Neural crest cell (in vitro differentiated cells): Measurements from ENCODE around the gene PTGER1. TPM values are rescaled to one million over a fixed set of nuclear protein-coding genes. Genes with fewer than 3 reads are reported as not detected.

ENCODE experiments used
- DNase-seq: peaks from one replicate; pipeline ENCODE4 v3.0.0; 2021; ENCODE audit warnings: low read depth, mixed read lengths, low spot score
- H3K27ac Mint-ChIP-seq: one replicate; pipeline ENCODE4 v1.8.0; 2021; ENCODE audit warnings: mild to moderate bottlenecking, mixed read lengths; ENCODE audit not compliant: unreplicated experiment
- H3K27me3 Mint-ChIP-seq: 2 replicates; pipeline ENCODE4 v1.8.0; 2021; ENCODE audit warnings: low read depth, mild to moderate bottlenecking, mixed read lengths
- H3K36me3 Mint-ChIP-seq: 2 replicates; pipeline ENCODE4 v1.8.0; 2021; ENCODE audit warnings: low read depth, mild to moderate bottlenecking, mixed read lengths
- H3K4me1 Mint-ChIP-seq: 2 replicates; pipeline ENCODE4 v1.8.0; 2021; ENCODE audit warnings: mixed read lengths
- H3K4me3 Mint-ChIP-seq: one replicate; pipeline ENCODE4 v1.8.0; 2021; ENCODE audit warnings: mild to moderate bottlenecking, mixed read lengths
- H3K9me3 Mint-ChIP-seq: 2 replicates; pipeline ENCODE4 v1.8.0; 2021; ENCODE audit warnings: mixed read lengths
- total RNA-seq: library from RNA; stranded (reverse); gene quantifications from 2 replicates; pipeline ENCODE4 v1.2.1, GENCODE V29; 2021
- TF ChIP-seq, protein P1 (sequence below): fragments of 200-600 bp; sonication (generic); conservative IDR thresholded peaks from 2 replicates; pipeline ENCODE4 v1.5.0; 2021; ENCODE audit warnings: antibody characterized with exemption, mild to moderate bottlenecking

The PTGER1 gene
- total RNA-seq, 1 donor from 2014 or later, result 0.40 TPM

DNA sequence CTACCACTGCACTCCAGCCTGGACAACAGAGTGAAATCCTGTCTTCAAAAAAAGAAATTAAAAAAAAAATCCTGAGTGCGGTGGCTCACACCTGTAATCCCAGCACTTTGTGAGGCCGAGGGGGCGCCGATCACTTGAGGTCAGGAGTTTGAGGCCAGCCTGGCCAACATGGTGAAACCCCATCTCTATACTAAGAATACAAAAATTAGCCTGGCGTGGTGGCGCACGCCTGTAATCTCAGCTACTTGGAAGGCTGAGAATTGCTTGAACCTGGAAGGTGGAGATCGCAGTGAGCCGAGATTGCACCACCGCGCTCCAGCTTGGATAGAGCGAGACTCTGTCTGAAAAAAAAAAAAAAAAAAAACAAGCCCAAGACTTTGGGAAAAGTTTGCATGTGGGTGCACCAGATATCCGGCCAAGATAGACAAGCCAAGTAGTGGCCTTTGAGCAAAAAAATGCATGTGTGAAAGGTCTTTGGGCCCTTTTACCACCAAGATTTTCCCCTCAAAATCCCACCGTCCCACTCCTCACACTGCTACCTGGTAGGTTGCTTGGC is 37.3 kb upstream of the PTGER1 start:
- no peak for DNase-seq
- H3K27me3 Mint-ChIP-seq, result no peaks in the 10 kb centered on the region
- H3K27ac Mint-ChIP-seq, result no peak overlapping the region
- no peaks in the 10 kb centered on the region for H3K9me3 Mint-ChIP-seq
- peak overlapping the region; percentile 47 for H3K4me3 Mint-ChIP-seq
- peaks cover 56% of the 10 kb centered on the region for H3K4me1 Mint-ChIP-seq
- TF ChIP-seq, protein P1, sequence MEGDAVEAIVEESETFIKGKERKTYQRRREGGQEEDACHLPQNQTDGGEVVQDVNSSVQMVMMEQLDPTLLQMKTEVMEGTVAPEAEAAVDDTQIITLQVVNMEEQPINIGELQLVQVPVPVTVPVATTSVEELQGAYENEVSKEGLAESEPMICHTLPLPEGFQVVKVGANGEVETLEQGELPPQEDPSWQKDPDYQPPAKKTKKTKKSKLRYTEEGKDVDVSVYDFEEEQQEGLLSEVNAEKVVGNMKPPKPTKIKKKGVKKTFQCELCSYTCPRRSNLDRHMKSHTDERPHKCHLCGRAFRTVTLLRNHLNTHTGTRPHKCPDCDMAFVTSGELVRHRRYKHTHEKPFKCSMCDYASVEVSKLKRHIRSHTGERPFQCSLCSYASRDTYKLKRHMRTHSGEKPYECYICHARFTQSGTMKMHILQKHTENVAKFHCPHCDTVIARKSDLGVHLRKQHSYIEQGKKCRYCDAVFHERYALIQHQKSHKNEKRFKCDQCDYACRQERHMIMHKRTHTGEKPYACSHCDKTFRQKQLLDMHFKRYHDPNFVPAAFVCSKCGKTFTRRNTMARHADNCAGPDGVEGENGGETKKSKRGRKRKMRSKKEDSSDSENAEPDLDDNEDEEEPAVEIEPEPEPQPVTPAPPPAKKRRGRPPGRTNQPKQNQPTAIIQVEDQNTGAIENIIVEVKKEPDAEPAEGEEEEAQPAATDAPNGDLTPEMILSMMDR, result no peak
- peaks cover 25% of the 10 kb centered on the region for H3K36me3 Mint-ChIP-seq

DNA sequence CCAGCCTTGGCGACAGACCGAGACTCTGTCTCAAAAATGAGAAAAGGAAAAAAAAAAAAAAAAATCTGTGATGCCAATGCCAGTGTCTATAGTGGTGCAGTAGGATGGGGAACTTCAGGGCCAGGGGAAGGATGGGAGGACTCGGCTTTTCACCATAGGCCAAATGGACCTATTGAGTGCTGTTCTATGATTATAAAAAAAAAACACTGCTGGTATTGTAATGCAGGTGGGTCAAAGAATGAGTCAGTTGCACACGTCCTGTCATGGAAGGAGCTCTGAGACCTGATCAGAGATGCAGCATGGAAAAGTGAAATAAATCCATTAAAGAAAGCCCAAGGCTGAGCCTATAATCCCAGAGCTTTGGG is 36.1 kb upstream of the PTGER1 start:
- H3K27ac Mint-ChIP-seq, result no peak overlapping the region
- peak overlapping the region; percentile 56 for H3K4me3 Mint-ChIP-seq
- H3K4me1 Mint-ChIP-seq, result peaks cover 45% of the 10 kb centered on the region
- DNase-seq, result no peak
- no peaks in the 10 kb centered on the region for H3K27me3 Mint-ChIP-seq
- no peaks in the 10 kb centered on the region for H3K9me3 Mint-ChIP-seq
- TF ChIP-seq, protein P1, result no peak
- H3K36me3 Mint-ChIP-seq, result peaks cover 19% of the 10 kb centered on the region

DNA sequence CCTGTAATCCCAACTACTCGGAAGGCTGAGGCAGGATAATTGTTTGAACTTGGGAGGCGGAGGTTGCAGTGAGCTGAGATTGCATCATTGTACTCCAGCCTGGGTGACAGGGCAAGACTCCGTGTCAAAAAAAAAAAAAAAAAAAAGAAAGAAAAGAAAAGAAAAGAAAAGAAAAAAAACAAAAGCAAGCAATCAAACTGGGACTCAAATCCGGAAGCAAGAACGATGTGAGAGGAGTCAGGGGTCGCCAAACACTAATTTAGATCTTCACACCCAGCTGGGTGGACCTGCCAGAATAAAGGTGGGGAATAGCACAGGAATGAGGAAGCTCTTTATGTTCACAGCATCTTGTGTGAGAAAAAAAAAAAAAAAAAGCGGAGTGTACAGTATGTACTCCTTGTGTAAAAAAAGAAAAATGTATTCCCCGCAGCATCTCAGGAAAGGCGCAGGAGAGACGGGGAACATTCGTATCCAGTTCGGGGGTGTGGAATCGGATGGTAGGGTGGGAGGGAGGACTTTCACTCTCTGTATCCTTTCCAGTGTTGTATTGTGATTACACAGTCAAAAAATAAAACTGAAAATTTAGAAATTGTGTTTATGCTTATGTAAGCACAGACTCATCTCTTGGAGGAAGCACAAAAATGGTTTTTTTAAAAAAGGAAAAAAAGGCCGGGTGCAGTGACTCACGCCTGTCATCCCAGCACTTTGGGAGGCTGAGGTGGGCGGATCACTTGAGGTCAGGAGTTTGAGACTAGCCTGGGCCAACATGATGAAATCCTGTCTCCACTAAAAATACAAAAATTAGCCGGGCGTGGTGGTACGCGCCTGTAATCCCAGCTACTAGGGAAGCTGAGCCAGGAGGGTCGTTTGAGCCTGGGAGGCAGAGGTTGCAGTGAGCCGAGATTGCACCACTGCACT is 35.4 kb upstream of the PTGER1 start:
- Mint-ChIP-seq H3K27me3 (no peaks in the 10 kb centered on the region), H3K4me3 (peak overlapping the region; percentile 62), H3K4me1 (peaks cover 40% of the 10 kb centered on the region), H3K36me3 (peaks cover 13% of the 10 kb centered on the region), H3K9me3 (no peaks in the 10 kb centered on the region), H3K27ac (peak overlapping the region; percentile 35)
- no peak for DNase-seq
- TF ChIP-seq, protein P1, result no peak

DNA sequence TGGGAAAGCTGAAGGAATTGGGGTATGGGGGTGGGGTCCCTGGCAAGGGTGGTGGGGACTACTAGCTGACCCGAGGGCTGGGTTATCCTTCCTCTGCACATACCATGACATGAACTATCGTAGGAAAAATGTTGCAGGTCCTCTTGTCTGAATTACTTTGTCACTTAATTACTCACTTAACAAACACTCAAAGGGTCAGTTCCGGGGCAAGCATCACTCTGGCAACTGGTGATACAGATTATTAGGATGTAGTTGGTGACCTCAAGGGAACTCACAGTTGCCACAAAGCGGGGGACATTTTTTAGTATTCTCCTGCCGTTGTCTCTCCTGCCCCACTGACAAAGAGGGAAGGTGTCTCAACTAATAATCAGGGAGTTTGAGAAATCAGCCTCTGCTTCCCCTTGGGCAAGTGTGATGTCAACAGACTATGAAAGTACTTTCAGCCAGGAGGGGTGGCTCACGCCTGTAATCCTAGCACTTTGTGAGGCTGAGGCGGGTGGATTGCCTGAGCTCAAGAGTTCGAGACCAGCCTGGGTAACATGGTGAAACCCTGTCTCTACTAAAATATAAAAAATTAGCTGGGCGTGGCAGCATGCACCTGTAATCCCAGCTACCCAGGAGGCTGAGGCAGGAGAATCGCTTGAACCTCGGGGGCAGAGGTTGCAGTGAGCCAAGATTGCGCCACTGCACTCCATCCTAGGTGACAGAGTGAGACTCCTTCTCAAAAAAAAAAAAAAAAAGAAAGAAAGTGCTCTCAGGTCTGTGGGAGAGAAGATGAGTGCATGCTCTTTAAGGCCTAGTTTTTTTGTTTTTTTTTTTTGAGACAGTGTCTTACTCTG is 32.8 kb upstream of the PTGER1 start:
- H3K27ac Mint-ChIP-seq, result no peak overlapping the region
- H3K36me3 Mint-ChIP-seq, result no peaks in the 10 kb centered on the region
- H3K4me3 Mint-ChIP-seq, result no peak overlapping the region

More for the DNA sequence above, 32.8 kb upstream of the PTGER1 start:
- H3K9me3 Mint-ChIP-seq, result no peaks in the 10 kb centered on the region
- H3K4me1 Mint-ChIP-seq, result peaks cover 39% of the 10 kb centered on the region
- TF ChIP-seq, protein P1, result no peak
- DNase-seq, result no peak
- H3K27me3 Mint-ChIP-seq, result no peaks in the 10 kb centered on the region
